Gastroesophageal sphincter (tissue), 4 donors: Measurements from ENCODE around the gene PRKAG2. TPM values are rescaled to one million over a fixed set of nuclear protein-coding genes. Genes with fewer than 3 reads are reported as not detected.
A peak's percentile ranks its signal among the peaks of the same experiment; 100 is the strongest.

ENCODE experiments used
- ATAC-seq: fragments of 150-250 bp; one replicate; pipeline ENCODE4 v1.9.1; 2016; ENCODE audit warnings: mild to moderate bottlenecking, moderate library complexity
- H3K27ac ChIP-seq, 4 donors: fragments of 200-600 bp; sonication (generic) in 3 of 4; 1 replicate in 3 of 4; 2 replicates in 1 of 4; pipeline ENCODE4 v1.5.1; 2016 to 2019
- H3K27me3 ChIP-seq: fragments of 200-600 bp; sonication (generic); one replicate; pipeline ENCODE4 v1.5.1; 2019
- H3K36me3 ChIP-seq, 2 donors: fragments of 200-600 bp; sonication (generic); one replicate each; pipeline ENCODE4 v1.5.1; 2019; ENCODE audit warnings: control low read depth in 1 of 2
- H3K4me1 ChIP-seq, 3 donors: fragments of 200-600 bp; sonication (generic); 1 replicate in 2 of 3; 2 replicates in 1 of 3; pipeline ENCODE4 v1.5.1; 2016 to 2019; ENCODE audit warnings: control low read depth in 2 of 3
- H3K4me3 ChIP-seq, 2 donors: fragments of 200-600 bp; sonication (generic); one replicate each; pipeline ENCODE4 v1.5.1; 2019; ENCODE audit warnings: mild to moderate bottlenecking in 1 of 2, moderate library complexity in 1 of 2
- H3K9me3 ChIP-seq, 3 donors: fragments of 200-600 bp; sonication (generic); one replicate each; pipeline ENCODE4 v1.5.1; 2017 to 2019; ENCODE audit warnings: control low read depth in 2 of 3
- EP300 ChIP-seq: sonication (generic); formaldehyde crosslinking; IDR thresholded peaks from one replicate; pipeline ENCODE4 v1.6.1; 2017; ENCODE audit warnings: antibody characterized with exemption, mild to moderate bottlenecking
- POLR2A ChIP-seq, 2 donors: fragments of 450-650 bp; IDR thresholded peaks; one replicate each; pipeline ENCODE4 v1.6.1; 2017; ENCODE audit warnings: antibody characterized with exemption in 2 of 2, mild to moderate bottlenecking in 2 of 2, moderate library complexity in 1 of 2
- POLR2AphosphoS5 ChIP-seq: sonication (generic); formaldehyde crosslinking; IDR thresholded peaks from one replicate; pipeline ENCODE4 v1.6.1; 2017; ENCODE audit warnings: antibody characterized with exemption
- WGBS, 2 donors: methylation state at CpG; one replicate each; pipeline ENCODE4 v1.1.5; 2018; ENCODE audit warnings: low coverage in 1 of 2; 5-methylcytosine and 5-hydroxymethylcytosine counted together
- total RNA-seq, 4 donors: library from RNA; depleted of rRNA; stranded (reverse); fragments of >200 nt; gene quantifications; one replicate each; pipeline ENCODE4 v1.1.0, GENCODE V29; 2016
- TF ChIP-seq, protein P1 (sequence below), 4 experiments: fragments of 200-600 bp in 2 of 4; fragments of 450-650 bp in 2 of 4; sonication (generic) in 1 of 4; IDR thresholded peaks; one replicate each; pipeline ENCODE4 v1.5.1; 2017 to 2019; ENCODE audit warnings: antibody characterized with exemption in 4 of 4, mild to moderate bottlenecking in 2 of 4, moderate library complexity in 2 of 4

Gene PRKAG2
- total RNA-seq, 4 donors from 2014 or later, result 48.9 to 89.0 (median 75.7) TPM

DNA sequence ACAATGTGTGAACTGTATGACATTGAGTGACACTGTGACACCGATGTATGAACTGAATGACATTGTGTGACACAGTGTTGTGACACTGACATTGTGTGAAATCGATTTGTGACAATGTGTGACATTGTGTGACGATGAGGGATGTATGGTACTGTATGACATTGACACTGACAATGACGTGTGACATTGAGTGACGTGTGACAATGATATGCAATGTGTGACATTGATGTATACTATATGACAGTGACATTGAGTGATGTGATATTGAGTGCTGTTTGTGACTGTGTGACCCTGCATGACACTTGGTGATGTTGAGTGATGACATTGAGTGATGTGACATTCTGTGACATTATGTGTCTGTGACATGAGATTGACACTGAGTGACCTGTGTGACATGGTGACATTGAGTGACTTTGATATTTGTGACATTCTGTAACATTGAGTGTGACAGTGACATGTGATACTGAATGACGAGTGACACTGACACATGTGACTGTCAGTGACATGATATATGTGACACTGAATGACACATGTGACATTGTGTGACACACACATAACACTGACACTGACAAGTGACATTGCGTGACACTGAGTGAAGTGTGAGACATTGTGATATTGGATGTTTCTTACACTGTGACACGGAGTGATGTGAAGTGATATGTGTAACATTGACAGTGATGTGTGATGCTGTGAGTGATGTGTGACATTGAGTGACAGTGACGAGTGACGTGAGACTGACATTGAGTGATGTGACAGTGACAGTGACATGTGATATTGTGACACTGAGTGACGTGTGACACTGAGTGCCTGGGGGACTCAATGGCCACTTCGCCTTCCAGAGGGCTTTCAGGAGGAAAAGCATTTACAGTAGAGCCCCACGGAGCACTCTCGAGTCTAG, 167.5 kb downstream of the PRKAG2 start:
- Histone ChIP-seq H3K36me3 (no peaks in the 10 kb centered on the region), H3K4me3 (no peak overlapping the region), H3K27ac (no peak overlapping the region), H3K27me3 (no peaks in the 10 kb centered on the region), H3K4me1 (peaks cover 0 to 32% (median 12%) of the 10 kb centered on the region in 3 donors), H3K9me3 (no peaks in the 10 kb centered on the region)
- ATAC-seq, result no peak
- 89 to 91% methylated on average over 11 of the region's 14 CpGs for WGBS, 2 donors
- TF ChIP-seq POLR2AphosphoS5 (peak; percentile 98), POLR2A (IDR thresholded peaks at IDR 0.05) (no peak), EP300 (no peak)
- TF ChIP-seq, protein P1, sequence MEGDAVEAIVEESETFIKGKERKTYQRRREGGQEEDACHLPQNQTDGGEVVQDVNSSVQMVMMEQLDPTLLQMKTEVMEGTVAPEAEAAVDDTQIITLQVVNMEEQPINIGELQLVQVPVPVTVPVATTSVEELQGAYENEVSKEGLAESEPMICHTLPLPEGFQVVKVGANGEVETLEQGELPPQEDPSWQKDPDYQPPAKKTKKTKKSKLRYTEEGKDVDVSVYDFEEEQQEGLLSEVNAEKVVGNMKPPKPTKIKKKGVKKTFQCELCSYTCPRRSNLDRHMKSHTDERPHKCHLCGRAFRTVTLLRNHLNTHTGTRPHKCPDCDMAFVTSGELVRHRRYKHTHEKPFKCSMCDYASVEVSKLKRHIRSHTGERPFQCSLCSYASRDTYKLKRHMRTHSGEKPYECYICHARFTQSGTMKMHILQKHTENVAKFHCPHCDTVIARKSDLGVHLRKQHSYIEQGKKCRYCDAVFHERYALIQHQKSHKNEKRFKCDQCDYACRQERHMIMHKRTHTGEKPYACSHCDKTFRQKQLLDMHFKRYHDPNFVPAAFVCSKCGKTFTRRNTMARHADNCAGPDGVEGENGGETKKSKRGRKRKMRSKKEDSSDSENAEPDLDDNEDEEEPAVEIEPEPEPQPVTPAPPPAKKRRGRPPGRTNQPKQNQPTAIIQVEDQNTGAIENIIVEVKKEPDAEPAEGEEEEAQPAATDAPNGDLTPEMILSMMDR (IDR thresholded peaks at IDR 0.05), result no peak

DNA sequence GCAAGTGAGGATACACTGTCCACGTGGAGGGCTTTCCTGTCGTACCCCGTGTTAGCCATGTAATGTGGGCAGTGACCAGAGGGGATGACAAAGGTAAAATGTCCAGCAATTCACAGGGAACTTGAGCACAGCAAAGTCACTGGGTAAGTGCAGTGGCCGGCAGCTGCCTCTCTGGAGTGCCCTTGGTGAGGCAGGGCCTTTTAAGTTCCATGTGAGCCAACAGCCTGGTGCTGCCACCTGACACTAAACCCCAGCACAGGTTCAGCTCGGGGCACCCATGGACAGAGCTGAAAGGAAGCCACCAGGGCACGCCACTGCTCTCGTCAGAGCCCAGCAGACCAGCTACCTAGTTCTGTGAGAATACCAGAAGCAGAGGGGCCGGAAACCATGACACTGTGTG, 168.3 kb downstream of the PRKAG2 start:
- Histone ChIP-seq H3K9me3 (no peaks in the 10 kb centered on the region), H3K27ac (no peak overlapping the region), H3K4me1 (peaks cover 0 to 32% (median 12%) of the 10 kb centered on the region in 3 donors), H3K4me3 (no peak overlapping the region), H3K27me3 (no peaks in the 10 kb centered on the region), H3K36me3 (no peaks in the 10 kb centered on the region)
- TF ChIP-seq POLR2AphosphoS5, result no peak
- TF ChIP-seq EP300, result no peak
- TF ChIP-seq, protein P1 (IDR thresholded peaks at IDR 0.05), result no peak
- no peak for TF ChIP-seq POLR2A (IDR thresholded peaks at IDR 0.05)
- WGBS, 2 donors, result 89 to 100% methylated on average over 1 to 7 of the region's 8 CpGs
- no peak for ATAC-seq

DNA sequence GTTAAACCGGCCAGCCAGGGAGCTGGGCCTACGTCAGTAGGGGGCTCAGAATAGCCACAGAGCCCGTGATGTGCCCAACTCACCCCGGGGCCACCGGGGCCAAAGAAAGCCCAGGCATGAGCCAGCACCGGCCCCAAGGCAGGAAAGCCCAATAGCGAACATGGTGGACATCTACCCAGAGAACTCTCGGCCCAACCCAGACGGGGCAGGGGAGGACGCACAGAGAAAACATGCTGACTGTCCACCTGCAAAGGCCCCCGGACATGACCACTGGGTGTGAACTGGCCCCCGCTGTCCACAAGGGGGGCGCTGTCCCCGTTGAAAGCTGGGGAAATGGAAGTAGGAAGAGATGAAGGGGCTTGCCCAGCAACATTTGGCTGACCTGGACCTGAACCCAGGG, 169.2 kb downstream of the PRKAG2 start:
- WGBS, 2 donors, result 83 to 87% methylated on average over 4 of the region's 14 CpGs
- Histone ChIP-seq H3K27ac (no peak overlapping the region), H3K9me3 (no peaks in the 10 kb centered on the region), H3K27me3 (no peaks in the 10 kb centered on the region), H3K36me3 (no peaks in the 10 kb centered on the region), H3K4me3 (no peak overlapping the region), H3K4me1 (peaks cover 0 to 29% (median 11%) of the 10 kb centered on the region in 3 donors)
- no peak for ATAC-seq
- TF ChIP-seq, protein P1 (IDR thresholded peaks at IDR 0.05), result no peak
- TF ChIP-seq POLR2A (IDR thresholded peaks at IDR 0.05) (no peak), EP300 (no peak), POLR2AphosphoS5 (no peak)

DNA sequence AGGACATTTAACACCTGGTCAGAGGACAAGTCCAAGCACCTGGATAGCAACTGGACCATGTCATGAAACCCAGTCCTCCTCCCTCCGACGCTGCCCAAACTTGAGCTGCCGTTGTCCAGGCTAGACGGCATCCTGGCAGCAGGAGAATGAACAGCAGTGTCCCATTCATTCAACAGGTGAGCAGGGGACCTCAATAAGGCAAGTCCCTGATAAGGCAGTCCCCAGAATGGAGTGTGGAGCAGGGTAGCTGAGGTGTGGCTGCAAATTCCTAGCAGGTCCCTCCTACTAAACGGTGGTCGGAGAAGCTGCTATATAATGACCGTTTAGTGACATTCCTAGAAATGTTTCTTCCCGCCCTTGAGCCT, 169.8 kb downstream of the PRKAG2 start:
- no peak for ATAC-seq
- TF ChIP-seq POLR2AphosphoS5 (no peak), EP300 (no peak), POLR2A (IDR thresholded peaks at IDR 0.05) (no peak)
- TF ChIP-seq, protein P1 (IDR thresholded peaks at IDR 0.05), result no peak
- Histone ChIP-seq H3K27me3 (no peaks in the 10 kb centered on the region), H3K27ac (no peak overlapping the region), H3K4me3 (no peak overlapping the region), H3K36me3 (no peaks in the 10 kb centered on the region), H3K4me1 (peaks cover 0 to 22% (median 4%) of the 10 kb centered on the region in 3 donors), H3K9me3 (no peaks in the 10 kb centered on the region)
- WGBS, 2 donors, result no CpG with 5 or more reads among the region's 8 CpGs
